Left forelimb (tissue), 1 donor: ENCODE results near the gene NCBP1.
"Not testable (repeated sequence)": the region's sequence is repeated elsewhere in the genome, so short reads cannot be mapped to it uniquely, and the experiment has no call there.

Experiments
- DNase-seq: peaks from one replicate; pipeline ENCODE4 v3.0.0-alpha.2; 2018; ENCODE audit warnings: low spot score

NCBP1 gene

GRCh38 chr9:97632985-97633858 is at the start of gene NCBP1, which contains the start of gene TSTD2:
Gene NCBP1 (plus strand): TSS chr9:97633821. CDS start chr9:97633882, 61 bp downstream.
Gene TSTD2 (minus strand): TSS chr9:97633368. CDS start chr9:97627562, 5,806 bp downstream.
- peak; percentile 98 for DNase-seq

GRCh38 chr9:97584778-97585177 is 48.8 kb upstream of the NCBP1 start:
- DNase-seq: not testable (repeated sequence)

GRCh38 chr9:97586909-97587308 is 46.7 kb upstream of the NCBP1 start:
- DNase-seq: peak; percentile 15

- DNase-seq: no peak
Measured at GRCh38 chr9:97591535-97591934, 42.1 kb upstream of the NCBP1 start.

- no peak for DNase-seq
Measured at GRCh38 chr9:97592126-97592525, 41.5 kb upstream of the NCBP1 start.

GRCh38 chr9:97593960-97594359 is 39.7 kb upstream of the NCBP1 start:
- peak; percentile 22 for DNase-seq

- peak; percentile 31 for DNase-seq
Measured at GRCh38 chr9:97594381-97594921, 39.2 kb upstream of the NCBP1 start.

GRCh38 chr9:97596906-97597305 is 36.7 kb upstream of the NCBP1 start:
- peak; percentile 9 for DNase-seq

- peak; percentile 68 for DNase-seq
Measured at GRCh38 chr9:97598461-97599288, 34.9 kb upstream of the NCBP1 start.

GRCh38 chr9:97599314-97599846 is 34.2 kb upstream of the NCBP1 start:
- no peak for DNase-seq

- DNase-seq: no peak
Measured at GRCh38 chr9:97600531-97601227, 32.9 kb upstream of the NCBP1 start.

- no peak for DNase-seq
Measured at GRCh38 chr9:97601228-97601898, 32.3 kb upstream of the NCBP1 start.

- no peak for DNase-seq
Measured at GRCh38 chr9:97602430-97602829, 31.2 kb upstream of the NCBP1 start.

GRCh38 chr9:97604901-97605645 is 28.5 kb upstream of the NCBP1 start:
- DNase-seq: no peak

- no peak for DNase-seq
Measured at GRCh38 chr9:97615439-97616072, 18.1 kb upstream of the NCBP1 start.

- no peak for DNase-seq
Measured at GRCh38 chr9:97617939-97618416, 15.6 kb upstream of the NCBP1 start.

- not testable (repeated sequence) for DNase-seq
Measured at GRCh38 chr9:97620063-97620462, 13.6 kb upstream of the NCBP1 start.

- not testable (repeated sequence) for DNase-seq
Measured at GRCh38 chr9:97622483-97622882, 11.1 kb upstream of the NCBP1 start.

GRCh38 chr9:97623946-97624345 is 9.7 kb upstream of the NCBP1 start:
- DNase-seq: no peak

- no peak for DNase-seq
Measured at GRCh38 chr9:97625620-97626019, 8.0 kb upstream of the NCBP1 start.
